H54 (cell line): ENCODE measurements around the gene CCNDBP1.
A peak's percentile ranks its signal among the peaks of the same experiment; 100 is the strongest.

Source experiments
- DNase-seq: peaks from one replicate; pipeline ENCODE4 v3.0.0; 2011; ENCODE audit warnings: low spot score, mixed read lengths; ENCODE audit not compliant: insufficient read length
- FAIRE-seq: peaks from 3 replicates; lab custom pipeline; 2011; peaks lifted over from hg19 to GRCh38; lab: Jason Lieb, UNC
- POLR2A ChIP-seq: IDR thresholded peaks from 2 replicates; pipeline ENCODE4 v1.6.1; 2011; ENCODE audit warnings: low read depth, mild to moderate bottlenecking, low read length

CCNDBP1 gene

DNA sequence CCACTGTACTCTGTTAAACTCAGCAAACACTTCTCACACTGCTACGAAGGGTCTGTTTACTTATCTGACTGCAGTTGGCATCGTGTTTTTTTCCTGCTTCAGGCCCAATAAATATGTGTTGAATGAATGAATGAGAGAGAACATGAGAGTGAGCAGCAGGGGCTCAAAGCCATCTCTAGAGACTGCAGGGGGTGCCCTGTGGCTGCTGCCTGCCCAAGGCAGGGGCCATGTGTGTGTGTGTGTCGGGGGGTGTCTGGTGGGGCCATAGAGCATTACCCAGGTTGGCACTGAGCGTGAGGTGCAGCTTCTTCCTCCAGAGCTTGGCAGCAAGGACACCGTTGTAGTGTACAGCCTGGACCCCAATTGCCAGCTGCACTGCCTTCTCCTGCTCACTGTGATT is 20.9 kb downstream of the CCNDBP1 start:
- no peak for DNase-seq
- FAIRE-seq, result no peak
- TF ChIP-seq POLR2A, result no peak

DNA sequence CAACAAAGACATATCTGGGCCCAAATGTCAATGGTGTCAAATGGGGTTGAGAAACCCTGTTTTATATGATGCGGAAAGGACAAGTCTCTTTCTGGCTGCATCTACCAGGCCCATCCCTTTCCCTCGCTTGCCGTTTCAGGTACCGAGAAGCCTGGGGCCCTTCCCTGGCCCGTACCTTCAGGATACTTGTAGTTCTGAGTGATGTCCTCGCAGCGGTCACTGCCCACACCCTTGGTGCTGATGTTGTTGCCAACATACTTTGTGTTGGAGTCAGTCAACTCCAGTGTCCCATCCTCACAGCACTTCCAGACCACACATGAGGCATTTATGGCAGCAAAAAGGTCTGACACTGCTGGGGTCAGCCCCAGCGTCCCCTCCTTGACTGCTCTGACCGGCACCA is 21.8 kb downstream of the CCNDBP1 start:
- TF ChIP-seq POLR2A, result no peak
- DNase-seq (no peak), FAIRE-seq (no peak)

DNA sequence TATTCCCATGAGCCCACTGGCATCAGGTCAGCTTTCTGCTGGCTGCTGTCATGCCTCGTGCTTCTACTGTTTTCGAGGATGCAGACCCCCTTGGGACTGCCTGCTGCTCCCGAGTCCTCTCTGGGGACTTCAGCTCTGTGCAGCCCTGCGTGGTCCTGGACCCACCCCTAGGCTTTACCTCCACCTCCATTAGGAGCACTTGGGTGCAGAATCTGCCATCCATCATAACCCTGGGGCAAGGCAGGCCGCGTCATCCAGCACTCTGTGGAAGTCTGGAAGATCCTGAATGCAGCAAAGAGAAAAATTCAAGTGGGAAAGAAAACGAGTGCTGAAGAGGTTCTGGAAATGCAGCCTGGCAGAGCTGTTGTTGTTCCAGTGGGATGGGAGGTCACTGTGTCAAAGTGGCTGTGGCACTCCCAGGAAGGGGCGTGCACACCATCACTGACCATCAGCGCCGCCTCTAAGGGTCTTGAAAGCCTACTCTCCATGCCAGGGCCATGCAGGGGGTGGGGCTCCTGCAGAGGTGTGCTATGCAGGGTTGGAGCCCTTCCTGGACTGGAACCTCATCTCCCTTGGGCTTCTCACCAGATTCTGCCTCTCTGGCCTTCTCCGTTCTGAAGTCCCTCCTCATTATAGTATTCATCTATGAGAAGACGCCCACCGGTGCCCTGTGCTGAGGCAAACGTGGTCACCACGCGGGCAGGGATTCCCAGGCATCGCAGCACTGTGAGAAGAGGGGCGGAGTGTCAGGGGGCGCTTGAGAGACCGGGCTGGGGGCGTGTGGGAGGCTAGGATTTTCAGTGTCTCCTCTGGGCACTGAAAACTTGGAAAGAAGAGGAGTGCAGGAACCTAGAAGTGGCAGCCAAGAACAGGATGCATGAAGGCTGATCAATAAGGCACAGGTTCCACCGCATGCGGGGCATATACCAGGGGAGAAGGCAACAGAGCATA is 23.1 kb downstream of the CCNDBP1 start:
- no peak for FAIRE-seq
- no peak for TF ChIP-seq POLR2A

DNA sequence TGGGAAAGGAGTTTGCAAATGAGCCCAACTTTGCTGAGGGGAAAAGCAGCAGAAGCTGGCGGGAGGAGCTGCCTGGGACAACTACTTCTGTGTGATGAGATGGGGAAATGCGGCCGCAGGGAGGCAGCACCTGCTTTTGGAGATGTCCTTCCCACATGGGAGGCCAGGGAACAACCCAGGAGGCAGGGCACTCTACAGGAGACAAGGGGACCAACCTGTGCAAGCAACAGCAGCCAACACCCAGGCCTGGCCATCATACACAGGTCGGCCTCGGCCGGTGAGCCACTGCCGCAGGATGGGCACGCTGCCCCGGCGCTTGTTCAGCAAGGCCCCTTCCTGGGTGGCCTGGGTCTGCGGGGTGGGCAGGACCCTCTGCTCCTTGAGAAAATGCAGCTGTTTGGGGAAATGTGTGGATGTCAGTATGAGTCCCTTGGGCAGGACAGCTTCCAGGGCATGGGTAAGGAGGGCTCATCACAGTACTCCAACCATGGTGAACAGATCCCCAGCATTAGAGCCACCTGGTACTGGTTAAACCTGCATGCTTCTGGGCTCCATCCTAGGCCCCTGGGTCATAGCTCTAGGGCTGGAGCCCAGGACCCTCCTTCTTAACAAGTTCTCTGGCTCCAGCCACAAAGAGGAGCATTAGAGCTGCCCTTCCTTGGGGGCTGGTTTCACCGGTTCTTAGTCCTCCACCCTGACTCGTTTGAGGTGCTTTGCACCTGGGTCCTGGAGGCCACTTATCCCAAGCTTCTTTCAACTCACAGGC is 24.0 kb downstream of the CCNDBP1 start:
- FAIRE-seq (no peak), DNase-seq (no peak)
- TF ChIP-seq POLR2A, result no peak

More for the DNA sequence above, 23.1 kb downstream of the CCNDBP1 start:
- no peak for DNase-seq

DNA sequence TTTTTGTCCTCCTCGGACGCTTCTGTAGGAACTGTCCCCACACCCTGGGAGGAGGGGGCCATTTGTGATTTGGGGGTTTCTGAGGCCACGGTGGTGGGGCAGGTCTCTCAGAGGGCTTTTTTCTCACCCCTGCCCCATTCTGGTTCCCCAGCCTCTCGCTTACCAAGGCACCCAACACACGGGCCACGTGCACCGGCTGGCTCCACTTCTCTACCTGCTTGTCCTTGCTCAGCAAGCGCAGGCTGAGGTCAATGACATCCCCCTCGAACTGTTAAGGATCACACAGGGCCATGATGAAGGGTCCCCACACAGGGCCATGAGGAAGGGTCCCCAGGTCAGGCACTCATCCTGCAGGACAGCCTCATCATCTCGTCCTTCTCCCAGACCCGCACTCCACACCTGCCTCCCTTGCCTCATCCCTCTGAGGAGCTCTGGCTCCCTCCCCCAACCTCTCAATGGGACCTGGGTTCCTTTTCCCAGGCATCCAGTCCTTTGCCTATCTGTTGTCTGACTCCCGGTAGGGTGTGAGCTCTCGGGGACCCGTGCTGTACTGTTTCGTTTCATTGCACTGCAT is 25.1 kb downstream of the CCNDBP1 start:
- FAIRE-seq, result no peak
- DNase-seq, result no peak
- no peak for TF ChIP-seq POLR2A

DNA sequence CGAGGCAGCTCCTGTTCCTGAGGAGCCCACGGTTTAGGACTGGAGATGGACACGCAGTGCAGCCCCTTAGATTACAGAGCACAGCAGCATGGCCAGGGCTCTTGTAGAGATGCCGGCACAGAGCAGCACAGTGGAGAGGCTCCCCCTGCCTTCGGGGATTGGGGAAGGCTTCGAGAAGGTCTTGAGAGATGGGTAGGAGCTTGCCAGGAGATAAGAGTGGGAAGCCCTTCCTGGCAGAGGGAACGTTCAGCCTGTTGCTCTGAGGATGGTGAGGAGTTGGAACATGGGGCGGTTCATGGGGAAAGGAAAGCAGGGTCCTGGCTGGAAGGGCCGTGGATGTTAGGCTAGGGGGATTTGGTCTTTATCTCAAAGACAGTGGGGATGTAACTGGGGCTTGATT is 25.6 kb downstream of the CCNDBP1 start:
- DNase-seq, result no peak
- FAIRE-seq, result no peak
- TF ChIP-seq POLR2A, result no peak

DNA sequence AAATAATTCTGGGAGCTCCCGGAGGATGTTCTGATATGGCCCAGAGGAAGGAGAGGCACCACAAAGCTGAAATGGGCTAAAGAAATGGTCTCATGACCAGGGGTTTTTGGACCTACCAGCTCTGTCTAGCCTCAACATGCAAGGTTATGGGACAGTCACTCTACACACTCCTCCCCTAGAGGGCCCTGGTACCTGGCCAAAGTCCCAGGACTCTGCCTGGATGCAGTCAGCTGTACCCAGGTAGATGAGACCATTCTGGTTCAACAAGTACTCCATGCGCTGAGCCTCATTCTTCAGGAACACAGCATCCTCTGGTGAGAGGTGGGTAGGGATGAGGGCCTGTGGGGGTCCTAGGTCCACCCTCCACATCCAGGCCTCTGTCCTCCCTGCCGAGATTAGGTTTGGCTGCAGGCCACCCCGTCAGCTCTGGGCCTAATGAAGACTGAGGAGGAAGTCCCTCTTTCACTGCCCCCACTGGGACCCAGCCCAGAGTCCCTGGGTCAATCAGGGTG is 26.1 kb downstream of the CCNDBP1 start:
- no peak for DNase-seq
- FAIRE-seq, result no peak
- TF ChIP-seq POLR2A, result no peak

DNA sequence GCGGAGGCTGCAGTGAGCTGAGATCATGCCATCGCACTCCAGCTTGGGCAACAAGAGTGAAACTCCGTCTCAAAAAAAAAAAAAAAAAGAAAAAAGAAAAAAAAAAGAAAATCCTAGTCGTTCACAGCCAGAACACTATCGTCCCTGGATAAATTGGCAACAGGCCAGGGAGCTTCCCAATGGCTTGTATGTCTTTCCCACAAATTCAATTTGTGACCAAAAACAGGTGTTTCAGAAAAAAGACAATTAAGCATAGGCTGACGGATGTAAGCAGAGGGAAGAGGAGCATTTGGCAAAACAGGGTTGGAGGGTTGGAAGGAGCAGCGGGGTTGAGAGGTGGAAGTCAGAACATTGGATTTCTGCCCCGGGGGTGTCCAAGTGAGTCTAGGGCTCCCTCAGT is 27.1 kb downstream of the CCNDBP1 start:
- no peak for DNase-seq
- FAIRE-seq, result no peak
- TF ChIP-seq POLR2A, result no peak

DNA sequence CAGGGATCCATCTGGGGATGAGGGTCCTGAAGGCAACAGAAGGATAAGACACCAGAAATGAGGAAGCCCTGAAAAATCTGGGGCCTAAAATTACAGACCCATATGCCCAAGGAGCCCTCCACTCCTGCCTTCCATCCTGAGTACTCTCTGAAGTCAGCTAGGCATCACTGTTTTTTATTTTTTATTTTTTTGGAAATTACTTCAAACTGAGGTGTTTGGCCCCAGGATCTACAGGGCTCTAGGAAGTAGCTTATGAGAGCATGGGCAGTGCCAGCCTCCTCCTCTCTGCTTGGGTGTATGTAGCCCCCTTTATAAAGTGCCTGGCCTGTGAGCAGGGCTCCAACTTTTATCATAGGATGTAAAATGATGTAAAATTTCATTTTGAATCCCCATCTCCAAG is 27.7 kb downstream of the CCNDBP1 start:
- TF ChIP-seq POLR2A, result no peak
- DNase-seq, result no peak
- FAIRE-seq, result no peak

DNA sequence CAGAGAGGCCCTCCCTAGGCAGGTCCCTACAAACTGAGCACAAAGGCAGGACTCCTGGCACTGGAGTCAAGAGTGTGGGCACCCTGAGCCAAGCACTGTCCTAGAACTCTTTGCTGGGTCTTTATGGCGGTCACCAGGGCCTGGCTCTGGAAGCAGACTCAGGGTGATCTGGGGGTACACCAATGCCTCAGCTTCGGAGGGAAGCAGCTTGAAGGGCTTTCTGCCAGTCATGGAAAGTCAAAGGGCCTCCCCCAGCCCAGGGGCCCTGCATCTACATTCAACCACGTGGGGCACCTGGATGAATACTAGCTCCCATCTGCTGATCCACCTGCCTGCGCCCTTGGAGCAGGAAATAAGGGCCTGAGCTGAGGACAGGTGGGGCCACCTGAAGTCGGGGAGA is 28.3 kb downstream of the CCNDBP1 start:
- no peak for TF ChIP-seq POLR2A
- no peak for FAIRE-seq

DNA sequence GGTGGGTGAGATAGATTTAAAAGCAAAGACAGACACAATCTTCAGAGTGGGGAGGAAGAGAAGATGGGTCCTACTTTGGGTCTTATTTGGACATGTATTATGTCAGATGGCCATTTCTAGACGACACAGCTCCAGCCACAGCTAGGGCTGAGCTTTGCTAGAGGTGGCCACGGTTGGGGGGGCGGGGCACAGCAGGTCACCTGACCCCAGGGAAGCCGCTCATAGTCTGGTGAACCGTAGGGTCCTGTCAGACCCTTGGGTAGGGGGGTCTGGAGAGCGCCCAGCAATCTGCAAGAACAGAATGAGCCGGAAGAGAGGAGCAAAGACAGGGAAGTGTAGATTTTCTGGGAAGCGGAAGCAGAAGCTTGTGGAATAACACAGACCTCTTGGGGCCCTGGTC is 29.0 kb downstream of the CCNDBP1 start:
- DNase-seq, result no peak
- no peak for TF ChIP-seq POLR2A
- no peak for FAIRE-seq

More for the DNA sequence above, 28.3 kb downstream of the CCNDBP1 start:
- no peak for DNase-seq

DNA sequence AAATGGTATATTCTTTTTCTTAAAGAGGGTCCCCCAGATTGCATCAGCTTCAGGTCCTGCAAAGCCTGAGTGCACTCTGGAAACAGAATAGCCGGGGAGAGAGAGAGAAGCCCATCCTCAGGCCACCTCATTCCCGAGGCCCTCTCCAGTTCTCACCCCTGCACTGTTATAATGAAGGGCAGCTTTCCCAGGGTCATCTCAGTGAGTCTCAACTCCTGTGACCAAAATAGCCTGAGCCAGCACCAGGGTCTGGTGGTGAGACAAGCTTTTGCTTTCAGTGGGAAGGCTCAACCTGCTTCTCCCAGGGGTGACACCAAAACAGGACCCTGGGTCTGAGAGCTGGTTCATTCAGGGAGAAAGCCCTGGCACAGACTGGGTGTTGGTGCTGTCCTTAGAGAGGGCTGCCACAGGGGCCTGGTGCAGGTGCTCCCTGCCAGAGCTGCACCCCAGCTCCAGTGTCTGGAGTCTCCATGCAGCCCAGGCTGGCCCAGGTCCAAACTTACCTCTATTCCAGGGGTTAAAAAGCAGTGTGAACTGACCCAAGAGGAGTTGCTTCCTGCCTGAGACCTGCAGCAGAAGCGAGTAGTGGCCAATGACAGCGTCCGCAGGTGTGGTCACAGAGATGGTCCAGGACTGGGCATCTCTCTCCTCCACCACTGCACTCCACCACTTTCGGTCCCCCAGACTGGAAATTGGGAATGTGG is 29.5 kb downstream of the CCNDBP1 start:
- TF ChIP-seq POLR2A, result no peak
- FAIRE-seq (no peak), DNase-seq (no peak)

DNA sequence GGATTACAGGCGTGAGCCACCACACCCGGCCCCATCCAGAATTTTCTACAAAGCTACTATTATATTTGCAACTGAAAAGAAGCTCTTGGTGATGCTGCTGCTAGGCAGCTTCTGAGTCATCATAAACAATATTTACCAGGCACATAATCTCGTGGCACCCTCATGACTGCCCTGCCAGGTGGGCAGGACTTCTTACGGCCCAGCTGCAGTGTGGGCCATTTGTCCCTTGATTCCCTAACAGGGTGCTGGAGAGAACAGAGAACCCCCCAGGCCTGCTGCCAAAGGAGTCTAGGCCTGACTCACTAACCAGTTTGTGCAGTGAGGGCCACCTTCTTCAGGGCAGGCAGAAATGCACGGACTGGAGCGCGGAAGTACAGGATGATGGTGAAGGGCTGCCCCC is 30.8 kb downstream of the CCNDBP1 start:
- no peak for FAIRE-seq
- TF ChIP-seq POLR2A, result no peak
- peak; percentile 57 for DNase-seq
